Transverse colon (tissue), 4 donors: ENCODE data around the gene ZSCAN26. TPM values are rescaled to one million over a fixed set of nuclear protein-coding genes. Genes with fewer than 3 reads are reported as not detected.
A peak's percentile ranks its signal among the peaks of the same experiment; 100 is the strongest.

Experiments used
- DNase-seq: peaks from one replicate; pipeline ENCODE4 v3.0.0-alpha.2; 2019
- H3K27ac ChIP-seq, 4 donors: fragments of 200-600 bp; sonication (generic); 2 replicates each; pipeline ENCODE4 v1.5.1; 2016 to 2018; ENCODE audit warnings: inconsistent platforms in 4 of 4
- H3K27me3 ChIP-seq: fragments of 200-600 bp; sonication (generic); 2 replicates; pipeline ENCODE4 v1.5.1; 2017; ENCODE audit warnings: inconsistent platforms
- H3K36me3 ChIP-seq, 4 donors: fragments of 200-600 bp; sonication (generic); 2 replicates each; pipeline ENCODE4 v1.5.1; 2017 to 2019; ENCODE audit warnings: inconsistent platforms in 4 of 4
- H3K4me1 ChIP-seq, 4 donors: fragments of 200-600 bp; sonication (generic); 2 replicates each; pipeline ENCODE4 v1.5.1; 2017 to 2020; ENCODE audit warnings: inconsistent platforms in 4 of 4
- H3K4me3 ChIP-seq, 4 donors: fragments of 200-600 bp; sonication (generic); 1 replicate in 1 of 4; 2 replicates in 3 of 4; pipeline versions ENCODE4 v1.5.1 to v1.6.1; 2017 to 2019; ENCODE audit warnings: inconsistent platforms in 4 of 4
- H3K9me3 ChIP-seq, 2 donors: fragments of 200-600 bp; sonication (generic); 2 replicates each; pipeline ENCODE4 v1.5.1; 2017 to 2019; ENCODE audit warnings: inconsistent platforms in 2 of 2
- EP300 ChIP-seq: sonication (generic); formaldehyde crosslinking; IDR thresholded peaks from one replicate; pipeline ENCODE4 v1.6.1; 2017; ENCODE audit warnings: antibody characterized with exemption, low read depth
- POLR2A ChIP-seq: fragments of 450-650 bp; IDR thresholded peaks from one replicate; pipeline ENCODE4 v1.6.1; 2016; ENCODE audit warnings: antibody characterized with exemption, mild to moderate bottlenecking, moderate library complexity
- POLR2AphosphoS5 ChIP-seq, 3 donors: sonication (generic); formaldehyde crosslinking; IDR thresholded peaks; one replicate each; pipeline ENCODE4 v1.6.1; 2016; ENCODE audit warnings: antibody characterized with exemption in 3 of 3
- WGBS, 2 donors: methylation state at CpG; one replicate each; pipeline ENCODE4 v1.1.5; 2018; ENCODE audit warnings: low coverage in 1 of 2; 5-methylcytosine and 5-hydroxymethylcytosine counted together
- in situ Hi-C, 4 donors: fragments of 200-750 bp; cut with MboI; loops; one replicate each; pipeline versions ENCODE4 v1.15.0 to v1.15.1; 2017; ENCODE audit warnings: low sequenced_read_pairs in 3 of 4, low pct_ligation_motif_present in 1 of 4, low pct_unique_long_range_greater_than_20kb in 1 of 4
- intact Hi-C: fragments of 100-400 bp; cut with DNase I; formaldehyde crosslinking; loops from one replicate; pipeline ENCODE4 v1.15.1; 2023; ENCODE audit warnings: low total_unique reads
- total RNA-seq, 4 donors: library from RNA; depleted of rRNA; stranded (reverse); fragments of >200 nt; gene quantifications; one replicate each; pipeline ENCODE4 v1.1.0, GENCODE V29; 2016
- TF ChIP-seq, protein P1 (sequence below), 5 experiments: fragments of 200-600 bp in 3 of 5; fragments of 450-650 bp in 2 of 5; sonication (generic) in 3 of 5; IDR thresholded peaks; 1 replicate in 2 of 5; 2 replicates in 3 of 5; pipeline ENCODE4 v1.5.1; 2016 to 2017; ENCODE audit warnings: antibody characterized with exemption in 5 of 5, inconsistent platforms in 3 of 5, mild to moderate bottlenecking in 2 of 5, moderate library complexity in 1 of 5

Gene ZSCAN26
- total RNA-seq, 4 donors from 2014 or later = 13.9 to 19.4 (median 17.6) TPM

DNA sequence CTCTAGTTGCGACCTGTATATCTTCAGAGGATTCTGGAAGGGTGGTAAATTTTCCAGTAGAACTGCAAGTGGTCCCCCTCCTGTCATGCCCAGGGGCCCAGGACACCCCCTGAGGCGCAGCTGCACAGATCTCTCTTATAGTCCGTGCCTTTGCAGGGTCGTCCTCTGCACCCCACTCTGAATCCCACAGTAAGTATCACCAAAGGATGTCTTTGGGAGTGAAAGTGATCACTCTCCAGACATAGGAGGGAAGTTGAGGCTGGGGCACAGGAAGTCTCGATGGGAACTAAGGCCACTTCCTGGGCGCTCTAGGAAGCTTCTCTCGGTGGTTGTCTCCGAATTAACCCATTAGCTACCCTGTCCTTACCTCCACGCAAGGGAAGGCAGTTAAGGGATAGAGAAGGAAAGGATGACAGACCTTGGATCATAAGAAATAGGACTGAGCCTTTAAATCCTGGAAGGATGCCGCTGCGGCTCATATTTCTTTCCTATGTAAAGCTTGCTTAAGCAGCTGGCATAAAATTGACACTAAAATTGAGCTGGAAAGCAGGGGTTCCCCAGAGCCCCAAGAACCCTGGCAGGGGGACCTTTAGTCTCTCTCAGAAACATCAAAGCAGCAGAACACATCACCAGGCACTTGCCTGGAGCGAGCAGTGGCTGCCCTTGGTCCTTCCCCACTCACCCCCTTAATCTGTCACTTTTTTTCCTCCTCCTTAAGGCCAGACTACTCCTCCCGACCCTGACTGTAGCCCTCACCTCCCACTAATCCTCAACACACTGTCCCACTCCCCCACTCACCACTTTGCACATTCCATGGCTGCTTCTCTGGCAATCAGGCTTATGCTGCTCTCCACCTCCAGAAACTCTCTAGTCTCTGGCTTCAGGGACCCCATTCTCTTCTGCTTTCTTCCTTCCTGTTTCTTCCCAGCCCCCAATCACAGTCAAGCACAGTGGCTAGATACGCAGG is 14.7 kb upstream of the ZSCAN26 start, which contains the start of gene ZKSCAN4:
Gene ZKSCAN4 (minus strand): TSS at position 261 of the 967 bp plus-strand sequence. CDS start 289 bp downstream, outside the sequence.
- H3K4me3 ChIP-seq = peak within 1 kb of the TSS; percentile 42 to 97 (median 83)
- in situ Hi-C loops = loop anchor here in 1 of 4 donors (25.0 kb wide), 1 partner anchor 110 kb away; no protein-coding TSS in a partner anchor
- TF ChIP-seq POLR2AphosphoS5 (IDR thresholded peaks at IDR 0.05) (peak in 1 of 3 donors; percentile 48), POLR2A (no peak)
- no peaks in the 10 kb centered on the region for H3K9me3 ChIP-seq
- H3K27ac ChIP-seq = peak within 1 kb of the TSS; percentile 60 to 80 (median 68)
- 9 to 26% methylated on average over 5 to 14 of the region's 14 CpGs for WGBS, 2 donors
- peaks cover 19% of the 10 kb centered on the region for H3K27me3 ChIP-seq
- intact Hi-C loops = loop anchor here (10.0 kb wide), 1 partner anchor 107 kb away; the partner anchor contains the start of gene ZKSCAN8
- H3K36me3 ChIP-seq = peaks cover 0 to 4% (median 0%) of the 10 kb centered on the region in 4 donors
- DNase-seq = peak; percentile 87
- peaks cover 11 to 17% (median 15%) of the 10 kb centered on the region in 4 donors for H3K4me1 ChIP-seq

DNA sequence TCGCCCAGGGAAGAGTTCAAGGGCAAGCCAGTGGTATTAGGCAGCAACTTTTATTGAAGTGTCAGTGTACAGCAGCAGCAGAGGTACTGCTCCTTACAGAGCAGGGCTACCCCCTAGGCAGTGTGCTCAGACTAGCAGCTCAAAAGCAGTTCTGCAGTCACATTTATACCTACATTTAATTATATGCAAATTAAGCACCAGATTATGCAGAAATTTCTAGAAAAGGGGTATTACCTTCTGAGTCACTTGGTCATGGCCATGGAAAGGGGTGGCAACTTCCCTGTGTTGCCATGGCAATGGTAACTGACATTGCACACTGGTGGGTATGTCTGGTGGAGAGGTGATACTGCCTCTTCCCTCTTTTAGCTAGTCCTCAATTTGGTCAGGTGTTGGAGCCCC is 12.8 kb upstream of the ZSCAN26 start:
- 73 to 78% methylated on average over 1 of the region's 1 CpG for WGBS, 2 donors
- Histone ChIP-seq H3K27ac (no peak overlapping the region), H3K27me3 (peaks cover 19% of the 10 kb centered on the region), H3K4me1 (peaks cover 11 to 17% (median 16%) of the 10 kb centered on the region in 4 donors), H3K36me3 (no peaks in the 10 kb centered on the region), H3K9me3 (no peaks in the 10 kb centered on the region), H3K4me3 (no peak overlapping the region)
- no peak for DNase-seq
- in situ Hi-C loops = loop anchor here in 1 of 4 donors (25.0 kb wide), 1 partner anchor 108 kb away; no protein-coding TSS in a partner anchor
- intact Hi-C loops = loop anchor here (10.0 kb wide), 1 partner anchor 109 kb away; the partner anchor contains the start of gene ZKSCAN8
- TF ChIP-seq, protein P1, sequence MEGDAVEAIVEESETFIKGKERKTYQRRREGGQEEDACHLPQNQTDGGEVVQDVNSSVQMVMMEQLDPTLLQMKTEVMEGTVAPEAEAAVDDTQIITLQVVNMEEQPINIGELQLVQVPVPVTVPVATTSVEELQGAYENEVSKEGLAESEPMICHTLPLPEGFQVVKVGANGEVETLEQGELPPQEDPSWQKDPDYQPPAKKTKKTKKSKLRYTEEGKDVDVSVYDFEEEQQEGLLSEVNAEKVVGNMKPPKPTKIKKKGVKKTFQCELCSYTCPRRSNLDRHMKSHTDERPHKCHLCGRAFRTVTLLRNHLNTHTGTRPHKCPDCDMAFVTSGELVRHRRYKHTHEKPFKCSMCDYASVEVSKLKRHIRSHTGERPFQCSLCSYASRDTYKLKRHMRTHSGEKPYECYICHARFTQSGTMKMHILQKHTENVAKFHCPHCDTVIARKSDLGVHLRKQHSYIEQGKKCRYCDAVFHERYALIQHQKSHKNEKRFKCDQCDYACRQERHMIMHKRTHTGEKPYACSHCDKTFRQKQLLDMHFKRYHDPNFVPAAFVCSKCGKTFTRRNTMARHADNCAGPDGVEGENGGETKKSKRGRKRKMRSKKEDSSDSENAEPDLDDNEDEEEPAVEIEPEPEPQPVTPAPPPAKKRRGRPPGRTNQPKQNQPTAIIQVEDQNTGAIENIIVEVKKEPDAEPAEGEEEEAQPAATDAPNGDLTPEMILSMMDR (IDR thresholded peaks at IDR 0.05) = no peak
- TF ChIP-seq POLR2A (no peak), EP300 (no peak), POLR2AphosphoS5 (IDR thresholded peaks at IDR 0.05) (no peak)

DNA sequence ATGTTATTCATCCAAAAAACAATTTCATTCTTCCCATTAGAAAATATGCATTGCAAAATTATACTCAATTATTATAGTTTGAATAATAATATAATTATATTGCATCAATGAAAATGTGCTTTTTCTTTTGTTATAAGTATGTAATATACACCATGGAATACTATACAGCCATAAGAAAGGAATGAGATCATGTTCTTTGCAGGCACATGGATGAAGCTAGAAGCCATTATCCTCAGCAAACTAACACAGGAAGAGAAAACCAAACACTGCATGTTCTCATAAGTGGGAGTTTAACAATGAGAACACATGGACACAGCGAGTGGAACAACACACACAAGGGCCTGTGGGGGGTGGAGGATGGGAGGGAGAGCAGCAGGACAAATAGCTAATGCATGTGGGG is 9.9 kb upstream of the ZSCAN26 start:
- DNase-seq = no peak
- no peaks in the 10 kb centered on the region for H3K36me3 ChIP-seq
- WGBS, 2 donors = 0% methylated on average over 1 of the region's 1 CpG; no CpG with 5 or more reads in 1 of the 2 donors
- no peak for TF ChIP-seq POLR2A
- TF ChIP-seq, protein P1 (IDR thresholded peaks at IDR 0.05) = no peak
- TF ChIP-seq EP300 = no peak
- no peak for TF ChIP-seq POLR2AphosphoS5 (IDR thresholded peaks at IDR 0.05)
- intact Hi-C loops (loop anchor here (10.0 kb wide), 1 partner anchor 112 kb away; the partner anchor contains the start of gene ZKSCAN8), in situ Hi-C loops (loop anchor here in 1 of 4 donors (25.0 kb wide), 1 partner anchor 105 kb away; no protein-coding TSS in a partner anchor)
- H3K4me1 ChIP-seq = peaks cover 4 to 7% (median 6%) of the 10 kb centered on the region in 4 donors
- H3K27ac ChIP-seq = no peak overlapping the region
- no peaks in the 10 kb centered on the region for H3K9me3 ChIP-seq
- H3K4me3 ChIP-seq = no peak overlapping the region
- peaks cover 28% of the 10 kb centered on the region for H3K27me3 ChIP-seq

DNA sequence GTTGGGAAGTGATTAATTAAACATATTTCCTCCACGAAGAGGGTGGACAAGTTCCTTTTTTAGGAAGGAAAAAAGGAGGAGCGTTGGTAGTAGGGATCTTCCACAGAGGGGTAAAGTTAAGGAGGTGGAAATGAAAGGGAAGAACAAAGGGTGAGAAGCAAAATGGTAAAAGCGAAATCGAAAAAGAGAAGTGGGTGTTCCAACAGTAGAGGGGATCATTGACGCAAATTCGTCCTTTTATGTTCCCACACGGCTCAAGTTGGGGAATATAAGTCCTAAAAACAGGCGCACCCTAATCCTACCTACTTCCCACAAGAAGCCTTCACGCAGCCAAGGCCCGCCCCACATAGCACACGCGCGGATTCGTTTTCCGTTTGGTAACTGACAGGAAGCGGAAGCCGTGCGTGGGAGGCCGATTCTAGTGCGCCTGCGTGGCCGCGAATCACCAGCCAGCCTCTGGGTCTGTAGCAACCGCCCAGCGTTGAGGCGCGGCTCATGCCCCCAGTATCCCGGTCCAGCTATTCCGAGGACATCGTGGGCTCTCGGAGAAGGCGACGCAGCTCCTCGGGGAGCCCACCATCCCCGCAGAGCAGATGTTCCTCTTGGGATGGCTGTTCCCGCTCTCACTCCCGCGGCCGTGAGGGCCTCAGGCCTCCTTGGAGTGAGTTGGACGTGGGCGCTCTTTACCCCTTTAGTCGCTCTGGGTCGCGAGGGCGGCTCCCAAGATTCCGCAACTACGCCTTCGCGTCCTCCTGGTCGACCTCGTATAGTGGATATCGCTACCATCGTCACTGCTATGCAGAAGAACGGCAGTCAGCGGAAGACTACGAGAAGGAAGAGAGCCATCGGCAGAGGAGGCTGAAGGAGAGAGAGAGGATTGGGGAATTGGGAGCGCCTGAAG is 7.8 kb upstream of the ZSCAN26 start, which contains the start of gene NKAPL:
Gene NKAPL (plus strand): TSS at position 421 of the 901 bp plus-strand sequence. CDS start 75 bp downstream, at position 496.
- Histone ChIP-seq H3K27me3 (peaks cover 31% of the 10 kb centered on the region), H3K36me3 (no peaks in the 10 kb centered on the region), H3K9me3 (no peaks in the 10 kb centered on the region), H3K4me3 (peak within 1 kb of the TSS; percentile 12 to 33 (median 22)), H3K27ac (no peak within 1 kb of the TSS), H3K4me1 (peaks cover 0 to 2% (median 0%) of the 10 kb centered on the region in 4 donors)
- in situ Hi-C loops (loop anchor here in 1 of 4 donors (25.0 kb wide), 1 partner anchor 103 kb away; no protein-coding TSS in a partner anchor), intact Hi-C loops (loop anchor here (10.0 kb wide), 1 partner anchor 114 kb away; the partner anchor contains the start of gene ZKSCAN8)
- WGBS, 2 donors = 64 to 77% methylated on average over 5 to 58 of the region's 58 CpGs
- no peak for TF ChIP-seq EP300
- TF ChIP-seq, protein P1 (IDR thresholded peaks at IDR 0.05) = no peak
- peak in 1 of 3 donors; percentile 21 for TF ChIP-seq POLR2AphosphoS5 (IDR thresholded peaks at IDR 0.05)
- TF ChIP-seq POLR2A = no peak
- peak; percentile 66 for DNase-seq
